ENCODE results near the gene RABGAP1L.

RABGAP1L gene

GRCh38 chr1:174963529-174964125 lies 804.3 kb downstream of the RABGAP1L start:
- no peak for TF ChIP-seq CTCF (IDR thresholded peaks at IDR 0.05; ENCODE audit: borderline replicate concordance, control extremely low read depth, extremely low read depth, insufficient read depth, missing control alignments)
- DNase-seq (ENCODE audit: low spot score): no peak
- in situ Hi-C loops (cut with MboI; ENCODE audit: low sequenced_read_pairs, unreplicated experiment): no loop called here

GRCh38 chr1:174964261-174964971 lies 805.1 kb downstream of the RABGAP1L start:
- in situ Hi-C loops (cut with MboI; ENCODE audit: low sequenced_read_pairs, unreplicated experiment): no loop called here

DNA sequence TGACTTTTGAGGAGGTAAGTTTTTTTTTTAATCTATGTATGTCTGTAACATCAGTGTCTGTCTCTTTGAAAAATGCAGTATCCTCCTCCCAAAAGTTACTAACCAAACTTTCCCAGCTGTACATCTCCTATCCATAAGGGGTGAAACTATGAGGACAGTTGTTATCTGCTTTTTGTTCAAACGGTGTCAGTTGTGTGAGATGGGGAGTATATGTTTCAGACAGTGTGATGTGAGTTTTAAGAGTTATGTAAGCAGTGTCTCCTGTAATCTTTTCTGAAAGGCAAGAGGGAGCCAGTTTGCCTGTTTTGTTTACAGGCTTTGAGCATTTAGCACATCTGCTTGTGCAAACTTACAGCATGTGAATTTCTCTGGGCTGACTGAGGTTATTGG lies 805.6 kb downstream of the RABGAP1L start:
- in situ Hi-C loops (cut with MboI; ENCODE audit: low sequenced_read_pairs, unreplicated experiment): no loop called here
- TF ChIP-seq CTCF (IDR thresholded peaks at IDR 0.05; ENCODE audit: borderline replicate concordance, control extremely low read depth, extremely low read depth, insufficient read depth, missing control alignments): no peak
- no peak for DNase-seq (ENCODE audit: low spot score)

More at GRCh38 chr1:174964261-174964971, 805.1 kb downstream of the RABGAP1L start:
- no peak for TF ChIP-seq CTCF (IDR thresholded peaks at IDR 0.05; ENCODE audit: borderline replicate concordance, control extremely low read depth, extremely low read depth, insufficient read depth, missing control alignments)
- no peak for DNase-seq (ENCODE audit: low spot score)

GRCh38 chr1:174965362-174966007 lies 806.2 kb downstream of the RABGAP1L start:
- no peak for TF ChIP-seq CTCF (IDR thresholded peaks at IDR 0.05; ENCODE audit: borderline replicate concordance, control extremely low read depth, extremely low read depth, insufficient read depth, missing control alignments)
- DNase-seq (ENCODE audit: low spot score): no peak
- in situ Hi-C loops (cut with MboI; ENCODE audit: low sequenced_read_pairs, unreplicated experiment): no loop called here

- in situ Hi-C loops (cut with MboI; ENCODE audit: low sequenced_read_pairs, unreplicated experiment): no loop called here
- TF ChIP-seq CTCF (IDR thresholded peaks at IDR 0.05; ENCODE audit: borderline replicate concordance, control extremely low read depth, extremely low read depth, insufficient read depth, missing control alignments): no peak
- DNase-seq (ENCODE audit: low spot score): no peak
Observed at GRCh38 chr1:174966008-174966572, 806.8 kb downstream of the RABGAP1L start.

DNA sequence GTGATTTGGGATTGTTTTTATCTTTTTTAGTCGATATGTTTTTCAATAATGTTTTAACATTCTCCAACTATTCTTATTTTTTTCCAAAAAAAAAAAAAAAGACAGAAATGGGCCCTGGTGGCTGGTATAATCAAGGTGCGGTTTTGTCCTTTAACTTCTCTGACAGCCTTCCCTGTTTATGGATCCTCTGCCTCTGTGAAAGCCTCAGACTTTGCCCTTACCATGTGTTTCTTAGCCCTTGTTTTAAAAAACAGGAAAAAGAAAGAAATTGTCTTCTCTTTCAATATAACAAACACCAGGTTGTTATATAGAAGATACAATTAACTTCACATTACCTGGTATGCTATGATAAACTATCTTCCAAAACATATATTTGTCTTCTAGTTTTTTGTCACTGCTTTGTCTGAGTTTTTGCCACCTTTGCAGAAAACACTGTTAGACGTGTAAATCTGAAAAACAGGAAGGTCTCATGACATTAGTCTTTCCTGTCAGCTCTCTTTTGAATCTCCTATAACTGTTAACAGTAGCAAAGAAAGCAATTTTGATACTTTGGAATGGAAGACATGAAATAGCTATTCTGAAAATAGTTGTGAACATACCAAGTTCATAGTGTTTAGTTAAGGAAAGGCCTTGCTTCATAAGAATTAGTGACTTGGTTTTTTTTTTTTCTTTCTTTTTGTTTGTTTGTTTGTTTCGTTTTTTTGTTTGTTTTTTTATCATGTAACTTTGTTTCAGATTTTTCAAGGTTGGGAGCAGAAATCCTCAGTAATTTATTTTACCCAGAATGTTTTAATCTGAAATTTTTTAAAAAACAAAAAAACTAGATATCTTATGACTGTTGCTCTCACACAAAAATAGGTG lies 808.8 kb downstream of the RABGAP1L start:
- in situ Hi-C loops (cut with MboI; ENCODE audit: low sequenced_read_pairs, unreplicated experiment): no loop called here
- no peak for DNase-seq (ENCODE audit: low spot score)
- TF ChIP-seq CTCF (IDR thresholded peaks at IDR 0.05; ENCODE audit: borderline replicate concordance, control extremely low read depth, extremely low read depth, insufficient read depth, missing control alignments): no peak

Data from GM13976 (cell line).